ENCODE results near the gene CEP41.

The CEP41 gene

DNA sequence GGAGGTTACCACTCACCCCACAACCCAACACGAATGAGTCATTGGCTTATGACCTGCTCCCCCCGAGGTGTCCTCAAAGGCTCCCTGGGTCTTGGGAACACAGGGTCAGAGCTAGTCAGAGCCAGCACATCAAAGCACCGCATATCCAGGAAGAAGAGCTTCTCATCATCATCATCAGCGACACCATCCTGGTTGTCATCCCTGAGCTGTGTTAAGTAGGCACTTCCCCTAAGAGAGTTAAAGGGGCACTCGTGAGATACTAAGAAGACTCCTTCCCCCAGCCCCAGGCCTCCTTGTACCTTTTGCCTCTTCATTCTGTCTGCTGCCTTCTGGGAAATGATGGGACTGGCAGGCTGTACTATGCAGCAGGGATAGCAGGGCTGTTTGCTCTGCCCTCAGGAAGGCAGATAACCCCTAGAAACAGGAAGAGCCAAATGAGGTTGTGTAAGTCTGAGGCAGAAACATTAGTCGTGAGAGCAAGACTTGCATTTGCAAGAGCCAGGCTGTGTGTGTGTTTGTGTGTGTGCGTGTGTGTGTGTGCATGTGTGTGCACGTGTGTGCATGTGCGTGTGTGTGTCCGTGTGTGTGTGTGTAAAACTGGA lies 71.6 kb downstream of the CEP41 start:
- DNase-seq (ENCODE audit: low read depth in 2 of 2), result peak; percentile 92

DNA sequence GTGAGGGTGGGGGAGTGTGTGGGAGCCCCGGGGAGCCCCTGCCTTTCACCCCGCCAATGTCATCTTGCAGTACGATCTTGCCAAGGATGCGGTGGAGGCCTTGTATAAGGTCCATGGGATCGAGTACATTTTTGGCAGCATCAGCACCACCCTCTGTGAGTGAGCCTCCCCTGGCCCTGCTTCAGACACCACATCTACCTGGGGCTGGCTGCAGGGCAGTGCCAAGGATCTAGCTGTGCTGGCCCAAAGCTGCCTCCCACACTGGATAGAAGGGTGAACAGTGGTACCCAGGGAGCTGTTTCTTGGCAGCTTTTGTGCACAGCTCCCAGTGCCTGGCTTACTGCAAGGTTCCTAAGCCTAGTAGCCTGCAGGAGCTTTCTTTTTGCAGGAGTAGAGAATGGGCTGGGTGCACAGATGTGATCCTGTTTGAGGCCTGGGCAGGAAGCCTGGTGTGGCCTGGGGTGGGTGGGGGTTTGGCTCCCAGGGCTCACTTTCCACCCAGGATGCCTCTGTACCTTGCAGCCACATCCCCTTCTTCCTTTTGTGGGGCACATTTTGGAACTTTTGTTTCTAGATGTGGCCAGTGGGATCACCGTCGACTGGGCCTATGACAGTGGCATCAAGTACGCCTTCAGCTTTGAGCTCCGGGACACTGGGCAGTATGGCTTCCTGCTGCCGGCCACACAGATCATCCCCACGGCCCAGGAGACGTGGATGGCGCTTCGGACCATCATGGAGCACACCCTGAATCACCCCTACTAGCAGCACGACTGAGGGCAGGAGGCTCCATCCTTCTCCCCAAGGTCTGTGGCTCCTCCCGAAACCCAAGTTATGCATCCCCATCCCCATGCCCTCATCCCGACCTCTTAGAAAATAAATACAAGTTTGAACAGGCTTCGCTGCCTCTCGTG lies 72.7 kb downstream of the CEP41 start:
- DNase-seq (ENCODE audit: low read depth in 2 of 2), result no peak

DNA sequence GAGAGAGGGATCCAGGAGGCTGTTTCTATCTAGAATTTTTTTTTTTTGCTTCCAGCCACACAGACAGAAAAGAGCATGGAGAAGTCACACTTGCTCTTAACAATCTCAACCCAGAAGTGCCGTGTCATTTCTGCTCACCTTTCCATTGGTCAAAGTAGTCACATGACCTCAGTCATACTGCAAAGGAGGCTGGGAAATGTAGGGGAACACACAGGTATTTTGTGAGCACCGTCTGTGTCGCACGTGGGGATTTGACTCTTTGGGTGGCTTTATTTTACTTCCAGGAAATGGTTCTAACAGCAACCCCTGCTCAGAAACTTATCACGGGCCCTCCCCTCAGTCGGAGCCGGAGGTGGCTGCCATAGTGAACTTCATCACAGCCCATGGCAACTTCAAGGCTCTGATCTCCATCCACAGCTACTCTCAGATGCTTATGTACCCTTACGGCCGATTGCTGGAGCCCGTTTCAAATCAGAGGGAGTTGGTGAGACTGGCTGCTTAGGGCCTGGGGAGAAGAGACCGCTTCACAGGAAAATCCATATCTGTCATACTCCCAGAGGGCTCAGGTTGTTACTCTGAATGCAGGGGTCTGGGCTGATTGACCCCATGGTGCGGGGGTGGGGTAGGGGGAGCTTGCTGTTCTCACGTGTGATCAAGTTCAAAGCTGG lies 73.6 kb downstream of the CEP41 start:
- no peak for DNase-seq (ENCODE audit: low read depth in 2 of 2)

DNA sequence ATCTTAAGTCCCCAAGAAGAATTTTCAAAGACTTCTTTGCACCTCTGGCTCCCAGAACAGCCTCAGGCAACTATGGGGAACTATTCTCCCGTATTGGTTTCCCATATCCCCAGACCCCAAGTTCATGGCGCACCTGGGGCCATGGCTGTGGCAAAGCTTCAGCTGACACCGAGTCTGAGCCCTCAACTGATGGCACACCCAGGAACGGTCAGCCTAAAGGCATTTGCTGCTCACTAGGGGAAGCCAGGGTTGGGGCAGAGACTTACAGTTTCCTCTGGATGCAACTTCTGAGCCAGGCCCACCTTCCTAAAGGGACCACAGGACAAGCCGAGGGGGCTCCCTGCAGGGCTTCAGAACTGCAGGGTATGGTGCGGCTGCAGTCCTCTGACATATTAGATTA lies 74.3 kb downstream of the CEP41 start:
- DNase-seq (ENCODE audit: low read depth in 2 of 2), result no peak

DNA sequence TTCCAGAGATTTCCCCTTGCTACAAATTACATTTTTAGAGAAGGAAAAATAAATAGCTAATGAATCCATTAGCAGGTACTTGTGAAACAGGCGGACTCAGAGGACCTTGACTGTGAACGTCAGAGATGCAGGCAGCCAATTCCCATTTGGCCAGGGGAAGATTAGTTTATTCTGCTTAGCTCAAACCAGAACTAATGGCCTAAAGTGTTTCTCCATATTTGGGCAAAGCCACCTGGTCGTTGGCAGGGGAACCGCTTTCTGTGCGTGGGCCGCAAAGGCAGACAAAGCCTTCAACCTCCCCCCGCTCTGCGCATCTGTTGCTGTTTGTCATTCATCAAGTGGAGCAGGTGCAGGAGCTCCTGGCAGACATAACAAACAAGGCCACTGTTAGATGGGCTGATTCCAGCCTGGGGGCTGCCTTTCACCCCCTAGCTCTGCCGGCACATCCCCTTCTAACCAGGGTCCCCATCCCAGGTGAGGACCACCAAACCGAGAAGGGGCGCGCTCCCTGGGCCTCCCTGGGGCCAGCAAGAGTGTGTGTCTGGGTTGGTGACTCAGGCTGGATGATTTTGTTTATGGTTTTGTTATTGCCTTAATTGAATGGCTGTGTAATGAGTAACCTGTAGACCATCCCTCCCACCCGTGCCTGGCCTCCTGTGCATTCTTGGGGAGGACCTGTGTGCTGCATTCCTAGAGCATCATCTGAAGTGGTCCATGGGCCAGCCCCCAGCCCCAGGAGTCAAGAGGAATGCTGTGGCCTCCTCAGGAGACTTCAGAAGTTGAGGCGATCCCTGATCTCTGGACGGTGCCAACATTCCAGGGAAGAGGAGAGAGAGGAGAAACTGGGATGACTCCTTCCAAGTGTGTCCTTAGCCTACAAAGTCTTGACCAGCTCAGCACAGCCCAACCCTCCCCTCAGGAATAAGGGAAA lies 75.0 kb downstream of the CEP41 start:
- peak; percentile 80 to 82 for DNase-seq (ENCODE audit: low read depth in 2 of 2)

DNA sequence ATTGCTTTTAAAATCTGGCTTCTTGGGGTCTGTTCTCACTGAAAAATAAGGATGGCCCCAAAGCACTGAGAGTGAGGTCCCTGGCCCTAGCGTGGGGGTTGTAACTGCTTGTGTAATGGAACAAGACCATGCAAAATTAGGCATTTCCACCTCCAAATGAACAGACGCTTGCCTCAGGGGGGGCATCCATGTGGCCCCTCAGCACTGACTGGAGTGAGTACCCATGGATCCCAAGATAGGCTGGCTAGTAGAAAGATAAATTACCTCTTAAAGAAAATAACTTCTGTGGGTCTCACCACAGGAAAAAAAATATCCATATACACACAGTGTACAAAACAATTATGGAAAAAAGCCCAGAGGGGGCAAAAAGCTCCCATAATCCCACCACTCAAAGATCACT lies 75.7 kb downstream of the CEP41 start:
- DNase-seq (ENCODE audit: low read depth in 2 of 2), result no peak

DNA sequence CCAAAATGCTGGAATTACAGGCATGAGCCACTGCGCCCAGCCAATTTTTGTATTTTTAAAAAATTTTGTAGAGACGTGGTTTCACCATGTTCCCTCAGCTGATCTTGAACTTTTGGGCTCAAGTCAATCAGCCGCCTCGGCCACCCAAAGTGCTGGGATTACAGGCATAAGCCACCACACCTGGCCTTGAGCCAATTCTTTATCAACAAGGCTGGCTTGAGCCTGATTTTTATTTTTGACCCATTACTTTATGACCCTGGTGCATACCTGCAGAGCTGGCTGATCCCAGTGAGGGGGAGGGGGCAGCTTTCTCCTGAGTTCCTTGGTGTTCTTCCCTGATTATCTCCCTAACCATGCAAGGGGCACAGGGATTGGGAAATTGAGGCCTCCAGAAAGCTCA lies 76.4 kb downstream of the CEP41 start:
- no peak for DNase-seq (ENCODE audit: low read depth in 2 of 2)

DNA sequence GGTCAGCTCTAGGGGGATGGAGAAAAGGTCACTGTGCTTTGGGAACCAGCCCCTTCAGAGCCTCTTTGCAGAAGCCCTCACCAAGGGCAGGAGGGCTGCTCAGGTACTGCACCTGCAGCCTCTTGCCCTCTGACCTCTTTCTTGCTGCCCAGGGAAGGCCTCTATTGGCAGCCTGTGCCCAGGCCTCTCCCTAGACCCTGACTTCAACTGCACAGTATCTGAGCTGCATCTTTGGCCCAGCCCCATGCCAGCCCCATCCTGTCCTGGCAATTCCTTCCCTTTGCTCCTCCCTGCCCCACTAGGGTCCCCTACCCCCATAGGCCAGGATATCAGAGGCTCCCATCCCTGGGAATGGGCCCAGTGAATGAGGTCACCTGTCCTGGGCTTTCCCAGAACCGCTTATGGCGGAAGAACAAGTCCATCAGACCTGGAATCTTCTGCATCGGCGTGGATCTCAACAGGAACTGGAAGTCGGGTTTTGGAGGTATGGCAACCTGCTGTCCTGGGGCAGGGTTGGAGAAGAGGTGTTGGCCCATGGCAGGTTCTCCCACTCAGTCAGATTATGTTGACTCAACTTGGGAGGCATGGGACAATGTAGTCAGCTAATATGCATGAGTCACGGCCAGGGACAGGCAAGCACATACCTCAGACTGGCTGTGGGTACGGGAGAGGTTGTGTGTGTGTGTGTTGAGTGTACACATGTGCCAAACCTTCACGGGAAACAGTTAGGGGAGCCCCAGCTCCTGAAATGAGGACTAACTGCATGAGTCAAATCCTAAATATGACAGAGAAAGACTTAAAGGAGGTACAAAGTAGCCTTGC lies 77.6 kb downstream of the CEP41 start:
- DNase-seq (ENCODE audit: low read depth in 2 of 2), result peak; percentile 85 to 87

DNA sequence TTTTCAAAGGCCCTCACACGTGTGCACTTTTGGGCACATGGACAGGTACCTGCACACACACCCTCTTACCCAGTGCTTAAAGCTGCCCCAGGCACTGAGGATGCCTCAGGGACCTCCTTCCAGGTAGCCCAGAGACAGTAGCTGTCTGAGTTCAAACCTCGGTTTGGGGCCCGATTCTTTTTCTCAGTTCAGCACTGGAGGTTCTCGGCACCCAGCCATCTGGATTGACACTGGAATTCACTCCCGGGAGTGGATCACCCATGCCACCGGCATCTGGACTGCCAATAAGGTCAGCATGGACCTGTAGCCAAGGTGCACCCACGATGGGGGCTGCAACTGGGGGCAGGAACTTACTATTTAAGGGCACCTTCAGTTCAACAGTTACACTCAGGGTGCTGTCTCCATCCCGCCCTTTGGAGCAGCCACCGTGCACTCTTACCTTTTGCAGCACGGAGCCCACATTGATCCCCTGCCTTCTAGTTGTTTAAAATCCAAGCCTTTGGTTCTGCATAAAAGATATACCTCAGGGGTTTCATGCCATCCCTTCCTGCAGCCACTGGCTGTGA lies 78.5 kb downstream of the CEP41 start:
- no peak for DNase-seq (ENCODE audit: low read depth in 2 of 2)

DNA sequence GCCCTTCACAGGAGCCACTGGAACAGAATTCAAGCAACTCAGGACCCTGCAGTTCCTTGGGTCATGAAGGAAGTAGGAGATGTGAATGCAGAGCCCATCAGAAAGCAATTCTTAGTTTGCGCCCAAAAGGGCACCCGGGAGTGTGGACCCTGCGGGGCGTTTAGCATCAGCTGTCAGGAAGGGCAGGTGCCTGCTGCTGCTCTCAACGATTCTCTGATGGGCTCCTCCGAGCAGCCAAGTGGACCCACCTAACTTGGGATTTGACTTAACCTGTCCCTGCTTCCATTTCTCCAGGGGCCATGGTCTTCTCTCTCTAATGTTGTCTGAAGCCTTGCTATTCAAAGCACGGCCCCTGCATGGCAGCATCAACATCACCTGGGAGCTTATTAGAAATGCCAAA lies 79.1 kb downstream of the CEP41 start:
- DNase-seq (ENCODE audit: low read depth in 2 of 2), result no peak

DNA sequence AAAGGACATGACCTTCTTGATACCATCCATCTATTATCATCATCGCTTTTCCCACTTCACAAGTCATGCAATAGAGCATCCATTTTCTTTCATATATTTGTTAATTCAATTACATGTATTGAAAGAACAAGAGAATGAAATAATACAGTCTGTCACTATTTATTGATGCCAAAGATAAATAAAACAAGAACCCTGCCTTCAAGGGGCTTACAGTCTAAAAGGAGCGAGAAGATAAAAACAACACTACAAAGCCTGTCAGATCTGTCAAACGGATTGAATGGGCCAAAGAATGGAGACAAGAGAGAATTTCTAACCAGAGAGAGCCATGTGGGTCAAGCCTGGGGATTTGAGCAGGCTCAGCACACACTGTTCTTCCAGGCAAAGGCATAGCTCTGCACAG lies 80.3 kb downstream of the CEP41 start:
- no peak for DNase-seq (ENCODE audit: low read depth in 2 of 2)

DNA sequence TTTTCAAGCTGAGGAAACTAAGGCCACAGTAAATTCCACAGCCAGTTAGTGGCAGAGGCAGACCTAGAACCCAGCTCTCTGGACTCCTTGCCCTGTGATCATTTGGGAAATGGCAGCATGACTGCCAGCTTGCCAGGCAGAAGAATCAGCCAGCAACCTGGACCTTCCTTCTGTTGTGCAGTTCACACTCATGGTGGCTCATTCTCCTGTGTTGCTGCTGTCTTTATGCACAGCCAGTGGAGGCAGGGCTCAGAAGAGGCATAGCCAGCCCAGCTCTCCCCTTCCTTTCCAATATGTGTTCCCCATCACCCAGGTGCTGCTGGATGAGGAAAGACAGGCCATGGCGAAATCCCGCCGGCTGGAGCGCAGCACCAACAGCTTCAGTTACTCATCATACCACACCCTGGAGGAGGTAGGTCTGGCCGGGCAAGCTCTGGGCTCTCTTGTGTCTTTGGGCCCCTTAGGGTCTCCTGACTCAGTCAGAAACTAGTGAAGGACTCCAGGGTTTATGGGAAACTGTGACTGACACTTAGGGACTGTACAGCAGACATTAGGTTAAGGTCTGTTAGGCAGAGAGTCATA lies 81.4 kb downstream of the CEP41 start:
- DNase-seq (ENCODE audit: low read depth in 2 of 2), result no peak

DNA sequence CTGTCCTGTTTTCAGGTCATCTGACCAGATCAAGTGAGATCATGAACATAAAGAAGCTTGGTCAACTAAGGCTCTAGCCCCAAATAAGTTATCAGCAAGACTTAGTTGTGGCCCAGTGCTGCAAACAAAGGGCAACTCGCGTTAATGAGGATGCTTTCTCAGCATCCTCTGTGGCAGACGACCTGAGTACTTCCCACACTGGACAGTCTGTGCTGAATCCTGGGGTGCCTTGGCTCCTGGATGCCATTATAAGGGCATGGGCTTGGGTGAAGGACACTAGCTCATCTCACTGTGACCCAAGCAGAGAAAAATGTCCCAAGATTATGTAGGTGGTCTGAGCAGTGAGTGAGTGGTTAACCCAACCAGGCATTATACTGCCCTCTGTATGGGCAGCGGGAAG lies 82.3 kb downstream of the CEP41 start:
- no peak for DNase-seq (ENCODE audit: low read depth in 2 of 2)

DNA sequence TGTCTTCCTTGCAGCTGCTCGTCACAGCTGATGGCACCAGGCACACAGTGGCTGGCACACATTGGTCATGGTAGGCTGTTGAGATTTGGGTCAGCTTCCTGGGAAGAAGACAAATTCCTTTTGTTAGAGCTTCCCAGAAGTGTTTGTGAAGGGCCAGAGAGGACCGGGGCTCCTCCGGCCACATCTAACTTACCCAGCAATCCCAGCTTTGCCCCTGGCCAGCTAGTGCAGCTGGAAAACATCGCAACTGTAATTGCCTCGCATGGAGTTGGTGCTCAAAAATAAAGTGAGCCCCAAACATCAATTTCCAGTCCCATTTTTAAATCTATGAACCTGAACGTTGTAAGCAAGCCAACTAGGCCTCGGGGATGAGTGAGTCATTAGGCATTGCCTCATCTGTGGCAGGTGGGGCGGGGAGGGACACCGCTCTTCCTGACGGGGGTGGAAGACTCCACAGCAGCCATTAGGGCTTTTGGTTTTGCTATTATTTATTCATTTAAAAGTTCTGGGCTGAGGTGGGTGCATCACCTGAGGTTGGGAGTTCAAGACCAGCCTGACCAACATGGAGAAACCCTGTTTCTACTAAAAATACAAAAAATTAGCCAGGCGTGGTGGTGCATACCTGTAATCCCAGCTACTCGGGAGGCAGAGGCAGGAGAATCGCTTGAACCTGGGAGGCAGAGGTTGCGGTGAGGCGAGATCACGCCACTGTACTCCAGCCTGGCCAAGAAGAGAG lies 83.8 kb downstream of the CEP41 start:
- DNase-seq (ENCODE audit: low read depth in 2 of 2), result peak; percentile 65 to 69

DNA sequence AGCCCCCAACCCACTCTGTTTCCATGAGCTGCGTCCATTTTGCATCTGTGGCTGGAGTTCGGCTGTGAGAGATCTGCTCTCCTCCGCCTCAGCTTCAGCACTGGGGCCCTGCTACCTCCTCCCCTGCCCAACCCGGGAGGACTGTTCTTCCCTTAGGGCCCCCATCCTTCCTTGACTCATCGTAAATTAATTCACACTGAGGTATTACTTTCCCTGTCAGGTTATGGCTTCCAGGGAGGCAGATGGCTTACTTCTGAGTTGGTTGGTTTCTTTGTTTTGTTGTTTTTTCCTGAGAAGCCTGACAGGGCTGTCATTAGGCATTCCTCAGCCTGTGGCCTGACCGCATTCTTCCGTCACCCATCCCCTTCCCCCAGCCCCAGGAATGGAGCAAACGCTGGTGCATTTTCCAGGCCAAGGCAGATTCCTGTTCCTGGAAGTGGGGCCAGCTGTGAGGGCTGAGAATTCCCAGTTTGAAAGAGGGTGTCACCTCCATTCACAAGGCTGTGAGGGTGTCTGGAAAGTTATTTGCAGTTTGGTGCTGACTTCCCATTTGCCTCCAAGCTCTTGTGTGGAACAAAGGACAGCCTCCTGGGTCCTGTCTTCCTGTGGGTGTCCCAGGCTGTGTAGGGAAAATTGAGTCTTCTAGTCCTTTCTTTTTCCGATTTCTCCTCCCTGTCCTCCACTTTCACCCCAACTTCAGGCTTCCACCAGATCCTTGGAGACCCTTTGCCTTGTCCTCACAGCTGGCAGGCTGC lies 84.5 kb downstream of the CEP41 start:
- peak; percentile 99 for DNase-seq (ENCODE audit: low read depth in 2 of 2)

DNA sequence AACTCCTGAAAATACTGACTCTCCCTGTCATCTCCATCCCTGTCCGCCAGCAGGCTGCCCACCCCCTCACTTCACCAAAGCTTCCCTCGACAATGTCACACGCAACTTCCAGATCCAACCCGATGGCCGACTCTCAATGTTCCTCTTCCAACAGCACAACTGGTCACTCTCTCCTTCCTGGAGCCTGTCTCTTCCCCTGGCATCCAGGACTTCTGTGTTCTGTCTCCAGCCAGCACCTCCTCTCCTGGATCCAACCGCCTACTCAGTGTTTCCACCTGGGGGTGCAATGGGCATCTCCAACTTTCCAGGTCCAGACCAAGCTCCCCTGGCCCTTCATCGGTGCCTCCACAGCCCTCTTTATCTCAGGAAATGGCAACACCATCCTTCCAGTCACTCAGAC lies 87.6 kb downstream of the CEP41 start:
- no peak for DNase-seq (ENCODE audit: low read depth in 2 of 2)

DNA sequence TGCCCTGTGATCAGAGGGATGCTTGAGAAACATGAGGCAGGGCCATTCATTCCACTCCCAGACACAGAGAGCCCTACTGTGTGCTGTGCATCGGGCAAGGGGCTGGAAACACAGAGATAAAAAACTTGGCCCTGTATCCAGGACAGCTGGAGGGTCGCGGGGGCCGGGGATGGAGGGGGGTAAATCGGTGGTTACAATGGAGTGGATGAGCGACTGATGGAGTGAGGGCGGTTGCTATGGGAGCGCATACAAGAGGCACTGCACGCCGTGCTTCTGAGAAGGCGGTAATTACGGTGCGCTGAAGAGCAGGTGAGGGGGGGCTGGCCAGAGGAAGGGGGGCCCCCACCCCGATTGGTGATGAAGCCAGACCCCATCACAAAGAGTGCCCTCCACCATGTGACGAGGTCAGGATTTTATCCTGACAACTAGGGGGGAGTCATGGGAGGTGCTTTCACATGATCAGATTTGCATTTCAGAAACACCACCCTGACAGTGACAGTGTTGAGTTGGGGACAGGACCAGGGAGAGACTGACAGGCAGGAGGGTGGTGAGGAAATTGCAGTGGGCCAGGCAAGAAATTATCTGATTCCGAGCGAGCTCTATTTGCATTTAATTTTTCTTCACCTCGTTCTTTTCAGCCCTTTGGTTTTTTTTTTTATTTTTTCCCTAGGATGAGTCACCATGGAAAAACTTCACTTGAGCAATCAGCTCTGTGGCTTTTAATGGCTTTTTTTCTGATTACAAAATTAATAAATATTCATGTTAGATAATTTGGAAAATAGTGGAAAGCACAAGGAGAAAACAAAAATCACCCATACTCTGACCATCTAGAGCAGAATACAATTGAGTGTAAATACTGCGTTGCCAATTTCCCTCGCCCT lies 88.4 kb downstream of the CEP41 start:
- DNase-seq (ENCODE audit: low read depth in 2 of 2), result peak; percentile 74 to 75

DNA sequence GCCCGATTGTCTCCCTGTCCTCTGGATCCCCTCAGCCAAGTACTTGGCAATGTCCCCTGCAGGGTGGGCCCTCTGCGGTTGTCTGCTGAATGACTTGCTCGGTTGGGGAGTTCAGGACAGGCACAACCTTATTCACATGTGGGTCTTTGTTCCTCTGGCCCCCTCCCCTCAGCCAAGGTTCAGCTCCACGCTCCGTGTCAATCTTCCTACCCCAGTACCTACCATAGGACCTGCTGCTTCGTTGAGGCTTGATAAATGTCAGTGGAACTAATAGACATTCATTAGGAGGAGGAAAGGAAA lies 89.1 kb downstream of the CEP41 start:
- DNase-seq (ENCODE audit: low read depth in 2 of 2), result no peak
